GM23338 (cell line): Measurements from ENCODE around the gene MUC5B. TPM values are rescaled to one million over a fixed set of nuclear protein-coding genes. Genes with fewer than 3 reads are reported as not detected.

Source experiments
- ATAC-seq: fragments of 200-7000 bp; cut with Tn5 transposase; 3 replicates; pipeline ENCODE4 v1.9.1; 2020
- DNase-seq: peaks from one replicate; pipeline ENCODE4 v3.0.0-alpha.2; 2015; ENCODE audit warnings: low spot score
- H2AFZ ChIP-seq: fragments of 200-600 bp; sonication (generic); 2 replicates; pipeline ENCODE4 v1.8.0; 2016; ENCODE audit warnings: antibody characterized with exemption, mild to moderate bottlenecking, moderate library complexity
- H3F3A ChIP-seq: fragments of 200-600 bp; sonication (generic); replicated peaks from 2 replicates; pipeline ENCODE4 v1.8.0; 2017; ENCODE audit warnings: antibody characterized with exemption, mixed run types, low read depth
- H3K27ac ChIP-seq: fragments of 200-600 bp; sonication (generic); 2 replicates; pipeline ENCODE4 v1.6.1; 2016; ENCODE audit warnings: low read depth
- H3K27me3 ChIP-seq: fragments of 200-600 bp; sonication (generic); 2 replicates; pipeline ENCODE4 v1.8.0; 2016; ENCODE audit warnings: mild to moderate bottlenecking, mixed run types, moderate library complexity; ENCODE audit not compliant: insufficient read depth
- H3K36me3 ChIP-seq: fragments of 200-600 bp; sonication (generic); 2 replicates; pipeline ENCODE4 v1.8.0; 2016; ENCODE audit warnings: mild to moderate bottlenecking; ENCODE audit not compliant: insufficient read depth
- H3K4me1 ChIP-seq: fragments of 200-600 bp; sonication (generic); 2 replicates; pipeline ENCODE4 v1.8.0; 2016; ENCODE audit warnings: mild to moderate bottlenecking, moderate library complexity; ENCODE audit not compliant: insufficient read depth
- H3K4me2 ChIP-seq: fragments of 200-600 bp; sonication (generic); 2 replicates; pipeline ENCODE4 v1.7.1; 2017; ENCODE audit warnings: mixed run types
- H3K4me3 ChIP-seq: fragments of 200-600 bp; sonication (generic); 2 replicates; pipeline ENCODE4 v1.6.1; 2016; ENCODE audit warnings: mixed run types
- H3K79me2 ChIP-seq: fragments of 200-600 bp; sonication (generic); replicated peaks from 2 replicates; pipeline ENCODE4 v1.8.0; 2017; ENCODE audit warnings: mild to moderate bottlenecking; ENCODE audit not compliant: insufficient read depth
- H3K9me2 ChIP-seq: fragments of 200-600 bp; sonication (generic); 2 replicates; pipeline ENCODE4 v1.8.0; 2017; ENCODE audit not compliant: insufficient read depth
- H4K20me1 ChIP-seq: fragments of 200-600 bp; sonication (generic); replicated peaks from 2 replicates; pipeline ENCODE4 v1.8.0; 2017; ENCODE audit warnings: mild to moderate bottlenecking; ENCODE audit not compliant: insufficient read depth
- H3K27ac Mint-ChIP-seq: 2 replicates; pipeline ENCODE4 v1.8.0; 2020; ENCODE audit warnings: inconsistent platforms, mild to moderate bottlenecking, moderate library complexity, mixed read lengths
- H3K27me3 Mint-ChIP-seq: 3 replicates; pipeline ENCODE4 v1.8.0; 2022; ENCODE audit warnings: low read depth, mild to moderate bottlenecking, moderate library complexity, mixed read lengths, inconsistent platforms; ENCODE audit not compliant: insufficient read depth, poor library complexity
- H3K36me3 Mint-ChIP-seq: 3 replicates; pipeline ENCODE4 v1.8.0; 2021; ENCODE audit warnings: low read depth, mild to moderate bottlenecking, inconsistent platforms, moderate library complexity, mixed read lengths
- H3K4me1 Mint-ChIP-seq: 3 replicates; pipeline ENCODE4 v1.8.0; 2020; ENCODE audit warnings: mild to moderate bottlenecking, inconsistent platforms, mixed read lengths
- H3K4me3 Mint-ChIP-seq: 3 replicates; pipeline ENCODE4 v1.8.0; 2021; ENCODE audit warnings: moderate library complexity, mild to moderate bottlenecking, inconsistent platforms, mixed read lengths
- H3K9me3 Mint-ChIP-seq: 3 replicates; pipeline ENCODE4 v1.8.0; 2020; ENCODE audit warnings: moderate library complexity, mild to moderate bottlenecking, inconsistent platforms, mixed read lengths
- EZH2 ChIP-seq: fragments of 200-600 bp; sonication (generic); IDR thresholded peaks from one replicate; pipeline ENCODE4 v1.8.0; 2017; ENCODE audit warnings: antibody characterized with exemption, mild to moderate bottlenecking, low read depth; ENCODE audit not compliant: unreplicated experiment
- STAT1 ChIP-seq: IDR thresholded peaks from one replicate; pipeline ENCODE4 v1.6.1; 2016; ENCODE audit warnings: antibody characterized with exemption; ENCODE audit not compliant: unreplicated experiment
- ZNF114 ChIP-seq: fragments of 250-450 bp; sonication (Bioruptor Pico); IDR thresholded peaks from 2 replicates; pipeline ENCODE4 v1.5.0; 2020; ENCODE audit warnings: mild to moderate bottlenecking, moderate library complexity
- polyA plus RNA-seq: library from polyadenylated mRNA; unstranded; fragments of >200 nt; fragmentation: Nextera tagmentation; extraction: Ambion mirVana; gene quantifications from 2 replicates; pipeline ENCODE4 v1.2.1, GENCODE V29; 2016
- total RNA-seq: library from RNA; depleted of rRNA; stranded (reverse); fragments of >200 nt; shearing (Covaris generic); gene quantifications from 2 replicates; pipeline ENCODE4 v1.2.3, GENCODE V29; 2014
- TF ChIP-seq, protein P1 (sequence below), 2 experiments: fragments of 200-600 bp in 1 of 2; sonication (generic) in 1 of 2; conservative IDR thresholded peaks; 2 replicates each; pipeline versions ENCODE4 v1.5.1 to v1.6.1; 2016 to 2017; ENCODE audit warnings: antibody characterized with exemption in 2 of 2, low read depth in 2 of 2, mild to moderate bottlenecking in 2 of 2, moderate library complexity in 1 of 2
- TF ChIP-seq, protein P2 (sequence below): IDR thresholded peaks from 2 replicates; pipeline ENCODE4 v1.6.1; 2016; ENCODE audit warnings: antibody characterized with exemption
- TF ChIP-seq, protein P3 (sequence below): IDR thresholded peaks from one replicate; pipeline ENCODE4 v1.6.1; 2018; ENCODE audit warnings: antibody characterized with exemption; ENCODE audit not compliant: unreplicated experiment

MUC5B gene
- total and polyA plus RNA-seq, 2 experiments from 2014 or later: 0.18 to 0.90 TPM

DNA sequence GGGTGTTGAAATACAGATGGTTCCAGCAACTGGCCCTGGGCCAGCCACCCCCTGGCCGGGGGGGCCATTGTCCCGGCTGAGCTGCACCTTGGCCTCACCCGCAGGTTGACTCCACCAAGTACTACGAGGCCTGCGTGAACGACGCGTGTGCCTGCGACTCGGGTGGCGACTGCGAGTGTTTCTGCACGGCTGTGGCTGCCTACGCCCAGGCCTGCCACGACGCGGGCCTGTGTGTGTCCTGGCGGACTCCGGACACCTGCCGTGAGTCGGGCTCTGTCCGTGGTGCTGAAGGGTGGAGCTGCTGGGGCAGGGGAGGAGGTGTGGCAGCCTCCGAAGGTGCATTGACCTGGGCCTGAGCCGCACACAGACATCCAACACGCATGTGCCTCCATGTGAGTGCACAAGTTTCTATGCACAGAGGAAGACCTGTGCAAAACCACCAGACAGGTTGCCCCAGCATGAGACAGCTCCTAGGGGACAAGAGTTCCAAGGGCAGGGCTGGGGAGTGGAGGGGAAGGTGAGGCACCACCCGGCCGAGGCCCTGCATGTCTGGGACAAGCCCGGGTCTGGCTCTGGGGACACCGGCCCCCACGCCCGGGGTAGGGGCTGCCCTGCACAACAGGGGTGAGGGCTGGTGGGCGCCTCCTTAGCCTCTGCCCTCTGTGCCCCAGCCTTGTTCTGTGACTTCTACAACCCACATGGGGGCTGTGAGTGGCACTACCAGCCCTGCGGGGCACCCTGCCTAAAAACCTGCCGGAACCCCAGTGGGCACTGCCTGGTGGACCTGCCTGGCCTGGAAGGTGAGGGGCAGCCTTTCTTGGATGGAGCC lies 16.1 kb downstream of the MUC5B start:
- peak; percentile 91 for ATAC-seq
- no peak overlapping the region for H3K27ac Mint-ChIP-seq
- no peak overlapping the region for H3K4me2 ChIP-seq

DNA sequence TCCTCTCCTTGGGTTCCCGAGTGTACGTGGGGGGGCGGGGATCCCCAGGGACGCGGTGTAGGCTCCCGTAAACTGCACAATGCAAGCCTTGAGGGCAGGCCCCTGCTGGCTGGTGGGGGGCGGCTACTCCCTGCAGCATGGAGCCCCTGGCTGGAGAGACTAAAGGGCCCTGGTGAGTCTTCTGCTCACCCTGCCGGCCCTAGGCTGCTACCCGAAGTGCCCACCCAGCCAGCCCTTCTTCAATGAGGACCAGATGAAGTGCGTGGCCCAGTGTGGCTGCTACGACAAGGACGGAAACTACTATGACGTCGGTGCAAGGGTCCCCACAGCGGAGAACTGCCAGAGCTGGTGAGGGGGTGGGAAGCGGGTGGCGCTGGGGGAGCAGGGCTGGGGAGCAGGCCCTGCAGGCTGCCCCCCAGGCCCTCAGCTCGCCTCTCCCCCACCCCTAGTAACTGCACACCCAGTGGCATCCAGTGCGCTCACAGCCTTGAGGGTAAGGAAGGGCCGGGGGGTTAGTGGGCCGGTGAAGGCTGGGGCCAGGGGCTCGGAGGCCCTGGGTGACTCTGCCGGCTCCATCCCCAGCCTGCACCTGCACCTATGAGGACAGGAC lies 16.8 kb downstream of the MUC5B start:
- Histone ChIP-seq H3K9me2 (no peaks in the 10 kb centered on the region), H3F3A (no peaks in the 10 kb centered on the region), H3K27ac (no peak overlapping the region), H3K36me3 (no peaks in the 10 kb centered on the region), H3K27me3 (no peaks in the 10 kb centered on the region), H3K4me2 (no peak overlapping the region), H4K20me1 (no peaks in the 10 kb centered on the region), H3K79me2 (no peaks in the 10 kb centered on the region), H3K4me3 (no peak overlapping the region), H2AFZ (no peak overlapping the region), H3K4me1 (no peaks in the 10 kb centered on the region)
- H3K27me3 Mint-ChIP-seq: peaks cover 6% of the 10 kb centered on the region
- no peak overlapping the region for H3K27ac Mint-ChIP-seq
- ATAC-seq (no peak), DNase-seq (no peak)
- peaks cover 26% of the 10 kb centered on the region for H3K9me3 Mint-ChIP-seq
- no peaks in the 10 kb centered on the region for H3K4me1 Mint-ChIP-seq
- peaks cover 13% of the 10 kb centered on the region; the same call in 2 of the 3 replicates for H3K36me3 Mint-ChIP-seq
- no peak overlapping the region for H3K4me3 Mint-ChIP-seq
- TF ChIP-seq ZNF114 (CRISPR knock-in tag): no peak
- TF ChIP-seq, protein P1, sequence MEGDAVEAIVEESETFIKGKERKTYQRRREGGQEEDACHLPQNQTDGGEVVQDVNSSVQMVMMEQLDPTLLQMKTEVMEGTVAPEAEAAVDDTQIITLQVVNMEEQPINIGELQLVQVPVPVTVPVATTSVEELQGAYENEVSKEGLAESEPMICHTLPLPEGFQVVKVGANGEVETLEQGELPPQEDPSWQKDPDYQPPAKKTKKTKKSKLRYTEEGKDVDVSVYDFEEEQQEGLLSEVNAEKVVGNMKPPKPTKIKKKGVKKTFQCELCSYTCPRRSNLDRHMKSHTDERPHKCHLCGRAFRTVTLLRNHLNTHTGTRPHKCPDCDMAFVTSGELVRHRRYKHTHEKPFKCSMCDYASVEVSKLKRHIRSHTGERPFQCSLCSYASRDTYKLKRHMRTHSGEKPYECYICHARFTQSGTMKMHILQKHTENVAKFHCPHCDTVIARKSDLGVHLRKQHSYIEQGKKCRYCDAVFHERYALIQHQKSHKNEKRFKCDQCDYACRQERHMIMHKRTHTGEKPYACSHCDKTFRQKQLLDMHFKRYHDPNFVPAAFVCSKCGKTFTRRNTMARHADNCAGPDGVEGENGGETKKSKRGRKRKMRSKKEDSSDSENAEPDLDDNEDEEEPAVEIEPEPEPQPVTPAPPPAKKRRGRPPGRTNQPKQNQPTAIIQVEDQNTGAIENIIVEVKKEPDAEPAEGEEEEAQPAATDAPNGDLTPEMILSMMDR (conservative IDR thresholded peaks at IDR 0.05; ENCODE audit: low read depth in 2 of 2): no peak
- TF ChIP-seq, protein P2, sequence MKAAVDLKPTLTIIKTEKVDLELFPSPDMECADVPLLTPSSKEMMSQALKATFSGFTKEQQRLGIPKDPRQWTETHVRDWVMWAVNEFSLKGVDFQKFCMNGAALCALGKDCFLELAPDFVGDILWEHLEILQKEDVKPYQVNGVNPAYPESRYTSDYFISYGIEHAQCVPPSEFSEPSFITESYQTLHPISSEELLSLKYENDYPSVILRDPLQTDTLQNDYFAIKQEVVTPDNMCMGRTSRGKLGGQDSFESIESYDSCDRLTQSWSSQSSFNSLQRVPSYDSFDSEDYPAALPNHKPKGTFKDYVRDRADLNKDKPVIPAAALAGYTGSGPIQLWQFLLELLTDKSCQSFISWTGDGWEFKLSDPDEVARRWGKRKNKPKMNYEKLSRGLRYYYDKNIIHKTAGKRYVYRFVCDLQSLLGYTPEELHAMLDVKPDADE: no peak
- no peak for TF ChIP-seq EZH2
- no peak for TF ChIP-seq STAT1

More for the DNA sequence above, 16.1 kb downstream of the MUC5B start:
- no peaks in the 10 kb centered on the region for H3K27me3 ChIP-seq
- no peaks in the 10 kb centered on the region for H3K4me1 ChIP-seq
- no peaks in the 10 kb centered on the region for H4K20me1 ChIP-seq
- no peak overlapping the region for H2AFZ ChIP-seq
- Mint-ChIP-seq H3K27me3 (peaks cover 5% of the 10 kb centered on the region), H3K4me1 (no peaks in the 10 kb centered on the region), H3K4me3 (no peak overlapping the region), H3K36me3 (peaks cover 13% of the 10 kb centered on the region; the same call in 2 of the 3 replicates), H3K9me3 (peaks cover 22% of the 10 kb centered on the region)
- H3K9me2 ChIP-seq: no peaks in the 10 kb centered on the region
- H3K36me3 ChIP-seq: no peaks in the 10 kb centered on the region
- peak; percentile 74 for DNase-seq
- no peaks in the 10 kb centered on the region for H3F3A ChIP-seq
- TF ChIP-seq STAT1: no peak
- TF ChIP-seq ZNF114 (CRISPR knock-in tag): no peak
- TF ChIP-seq, protein P3, sequence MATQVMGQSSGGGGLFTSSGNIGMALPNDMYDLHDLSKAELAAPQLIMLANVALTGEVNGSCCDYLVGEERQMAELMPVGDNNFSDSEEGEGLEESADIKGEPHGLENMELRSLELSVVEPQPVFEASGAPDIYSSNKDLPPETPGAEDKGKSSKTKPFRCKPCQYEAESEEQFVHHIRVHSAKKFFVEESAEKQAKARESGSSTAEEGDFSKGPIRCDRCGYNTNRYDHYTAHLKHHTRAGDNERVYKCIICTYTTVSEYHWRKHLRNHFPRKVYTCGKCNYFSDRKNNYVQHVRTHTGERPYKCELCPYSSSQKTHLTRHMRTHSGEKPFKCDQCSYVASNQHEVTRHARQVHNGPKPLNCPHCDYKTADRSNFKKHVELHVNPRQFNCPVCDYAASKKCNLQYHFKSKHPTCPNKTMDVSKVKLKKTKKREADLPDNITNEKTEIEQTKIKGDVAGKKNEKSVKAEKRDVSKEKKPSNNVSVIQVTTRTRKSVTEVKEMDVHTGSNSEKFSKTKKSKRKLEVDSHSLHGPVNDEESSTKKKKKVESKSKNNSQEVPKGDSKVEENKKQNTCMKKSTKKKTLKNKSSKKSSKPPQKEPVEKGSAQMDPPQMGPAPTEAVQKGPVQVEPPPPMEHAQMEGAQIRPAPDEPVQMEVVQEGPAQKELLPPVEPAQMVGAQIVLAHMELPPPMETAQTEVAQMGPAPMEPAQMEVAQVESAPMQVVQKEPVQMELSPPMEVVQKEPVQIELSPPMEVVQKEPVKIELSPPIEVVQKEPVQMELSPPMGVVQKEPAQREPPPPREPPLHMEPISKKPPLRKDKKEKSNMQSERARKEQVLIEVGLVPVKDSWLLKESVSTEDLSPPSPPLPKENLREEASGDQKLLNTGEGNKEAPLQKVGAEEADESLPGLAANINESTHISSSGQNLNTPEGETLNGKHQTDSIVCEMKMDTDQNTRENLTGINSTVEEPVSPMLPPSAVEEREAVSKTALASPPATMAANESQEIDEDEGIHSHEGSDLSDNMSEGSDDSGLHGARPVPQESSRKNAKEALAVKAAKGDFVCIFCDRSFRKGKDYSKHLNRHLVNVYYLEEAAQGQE: peak; percentile 93
- no peaks in the 10 kb centered on the region for H3K79me2 ChIP-seq
- no peak overlapping the region for H3K4me3 ChIP-seq
- no peak overlapping the region for H3K27ac ChIP-seq
